Endothelial cell of umbilical vein (primary cell): ENCODE data around the gene LGI2. TPM values are rescaled to one million over a fixed set of nuclear protein-coding genes. Genes with fewer than 3 reads are reported as not detected.

Source experiments
- BruUV-seq: library from RNA; stranded (reverse); fragments of 400-500 nt; replicated peaks from 2 replicates; lab custom pipeline; 2021; lab: Mats Ljungman, UMichigan
- CTCF ChIA-PET: fragments of 300-600, 350-600 bp; sonication (Branson Sonifier 250); formaldehyde crosslinking; loops from one replicate; lab custom pipeline; 2021; ENCODE audit warnings: antibody characterized with exemption, inconsistent platforms; lab: Charles Lee
- POLR2A ChIA-PET: fragments of 300-600, 350-600 bp; sonication (Branson Sonifier 250); formaldehyde crosslinking; loops from one replicate; lab custom pipeline; 2021; ENCODE audit warnings: antibody characterized with exemption, inconsistent platforms; lab: Charles Lee
- DNase-seq: peaks from one replicate; pipeline ENCODE4 v3.0.0-alpha.2; 2011; ENCODE audit warnings: low read depth, low spot score
- FAIRE-seq: peaks from 2 replicates; lab custom pipeline; 2011; peaks lifted over from hg19 to GRCh38; lab: Jason Lieb, UNC
- H2AFZ ChIP-seq: 2 replicates; pipeline ENCODE4 v1.6.0; 2012; ENCODE audit warnings: low read depth, low read length, control low read depth, inconsistent platforms
- H3K27ac ChIP-seq: 2 replicates; pipeline ENCODE4 v1.5.1; 2011; ENCODE audit warnings: low read depth, mild to moderate bottlenecking, control low read depth, low read length, moderate library complexity; ENCODE audit not compliant: insufficient read depth
- H3K27me3 ChIP-seq, 2 experiments: 2 replicates each; pipeline versions ENCODE4 v1.6.0 to v1.6.1; 2011; ENCODE audit warnings: low read length in 2 of 2, mixed read lengths in 1 of 2; ENCODE audit not compliant: control insufficient read depth in 2 of 2, insufficient read depth in 2 of 2
- H3K36me3 ChIP-seq, 2 experiments: 2 replicates in 1 of 2; 3 replicates in 1 of 2; pipeline ENCODE4 v1.5.1; 2011; ENCODE audit warnings: low read length in 2 of 2, mild to moderate bottlenecking in 1 of 2, moderate library complexity in 1 of 2; ENCODE audit not compliant: control insufficient read depth in 2 of 2, insufficient read depth in 2 of 2; ENCODE audit errors: extremely low read depth in 1 of 2
- H3K4me1 ChIP-seq: 3 replicates; pipeline ENCODE4 v1.5.1; 2011; ENCODE audit warnings: mild to moderate bottlenecking, low read length; ENCODE audit not compliant: control insufficient read depth, insufficient read depth; ENCODE audit errors: extremely low read depth
- H3K4me2 ChIP-seq: 2 replicates; pipeline ENCODE4 v1.6.1; 2011; ENCODE audit warnings: low read length, control low read depth, mixed read lengths; ENCODE audit not compliant: insufficient read depth
- H3K4me3 ChIP-seq, 3 experiments: fragments of 200-600 bp in 1 of 3; sonication (generic), shearing (Covaris generic) in 1 of 3; replicated peaks in 1 of 3; 2 replicates each; pipeline ENCODE4 v1.5.1; 2011 to 2016; ENCODE audit warnings: control low read depth in 3 of 3, low read length in 3 of 3, mild to moderate bottlenecking in 2 of 3, inconsistent platforms in 1 of 3, low read depth in 1 of 3, moderate library complexity in 1 of 3; ENCODE audit not compliant: insufficient read depth in 1 of 3
- H3K79me2 ChIP-seq: 2 replicates; pipeline ENCODE4 v1.6.0; 2012; ENCODE audit warnings: low read length, inconsistent platforms; ENCODE audit not compliant: control insufficient read depth, insufficient read depth
- H3K9ac ChIP-seq: replicated peaks from 2 replicates; pipeline ENCODE3; 2011; ENCODE audit warnings: low read length, control low read depth; ENCODE audit not compliant: insufficient read depth; ENCODE audit errors: extremely low read depth
- H3K9me1 ChIP-seq: replicated peaks from 3 replicates; pipeline ENCODE4 v1.6.0; 2011; ENCODE audit warnings: mild to moderate bottlenecking, low read length; ENCODE audit not compliant: control insufficient read depth, insufficient read depth; ENCODE audit errors: extremely low read depth
- H3K9me3 ChIP-seq: replicated peaks from 2 replicates; pipeline ENCODE4 v1.5.1; 2012; ENCODE audit warnings: low read length, inconsistent platforms; ENCODE audit not compliant: control insufficient read depth, insufficient read depth
- H4K20me1 ChIP-seq: replicated peaks from 2 replicates; pipeline ENCODE3; 2011; ENCODE audit warnings: mild to moderate bottlenecking, low read length; ENCODE audit not compliant: control insufficient read depth, insufficient read depth; ENCODE audit errors: extremely low read depth
- CTCF ChIP-seq, 2 donors: IDR thresholded peaks; 1 replicate in 1 of 2; 2 replicates in 1 of 2; pipeline ENCODE4 v1.5.1; 2011; ENCODE audit warnings: low read length in 2 of 2, mild to moderate bottlenecking in 2 of 2, moderate library complexity in 2 of 2, control low read depth in 1 of 2, inconsistent platforms in 1 of 2, low read depth in 1 of 2; ENCODE audit not compliant: insufficient read depth in 1 of 2; ENCODE audit errors: extremely low read depth in 1 of 2
- EZH2 ChIP-seq: IDR thresholded peaks from 2 replicates; pipeline ENCODE4 v1.6.1; 2012; ENCODE audit warnings: borderline replicate concordance, low read depth, mild to moderate bottlenecking, moderate library complexity, low read length, inconsistent platforms; ENCODE audit not compliant: severe bottlenecking
- FOS ChIP-seq: IDR thresholded peaks from 2 replicates; pipeline ENCODE4 v1.6.1; 2011; ENCODE audit warnings: mild to moderate bottlenecking, low read length, moderate library complexity, borderline replicate concordance; ENCODE audit not compliant: insufficient read depth
- GATA2 ChIP-seq: IDR thresholded peaks from 2 replicates; pipeline ENCODE4 v1.7.0; 2011; ENCODE audit warnings: low read depth, mild to moderate bottlenecking, moderate library complexity, mixed read lengths, low read length; ENCODE audit not compliant: insufficient read length, insufficient read depth
- JUN ChIP-seq: IDR thresholded peaks from 2 replicates; pipeline ENCODE4 v1.6.1; 2011; ENCODE audit warnings: borderline replicate concordance, low read depth; ENCODE audit not compliant: insufficient read length, insufficient read depth
- MAX ChIP-seq: IDR thresholded peaks from 2 replicates; pipeline ENCODE4 v1.6.1; 2011; ENCODE audit not compliant: insufficient read depth, insufficient read length
- MYC ChIP-seq: IDR thresholded peaks from one replicate; pipeline ENCODE4 v1.6.1; 2011; ENCODE audit warnings: mild to moderate bottlenecking, low read depth, low read length
- POLR2A ChIP-seq: IDR thresholded peaks from 2 replicates; pipeline ENCODE4 v1.6.1; 2012; ENCODE audit warnings: low read depth, mild to moderate bottlenecking, control low read depth, low read length
- POLR2AphosphoS5 ChIP-seq: IDR thresholded peaks from 2 replicates; pipeline ENCODE4 v1.6.1; 2012; ENCODE audit warnings: low read depth, mild to moderate bottlenecking, control low read depth, low read length, moderate library complexity; ENCODE audit not compliant: insufficient read depth
- dilution Hi-C: fragments of 300-500 bp; cut with MboI; formaldehyde crosslinking; loops from one replicate; pipeline ENCODE4 v1.15.0; 2019; ENCODE audit warnings: low sequenced_read_pairs; ENCODE audit not compliant: extremely low pct_ligation_motif_present
- intact Hi-C: fragments of 100-400 bp; cut with micrococcal nuclease; formaldehyde crosslinking; loops from one replicate; pipeline ENCODE4 v1.10.0; 2022
- polyA plus RNA-seq, 4 experiments: library from polyadenylated mRNA; depleted of rRNA in 3 of 4; stranded (reverse) in 3 of 4; unstranded in 1 of 4; fragments of >200 nt; gene quantifications; 2 replicates each; pipeline versions ENCODE4 v1.2.1 to v1.2.3, GENCODE V29; 2011 to 2012; ENCODE audit warnings: missing spikeins in 1 of 4
- total RNA-seq: library from RNA; stranded (reverse); gene quantifications from 2 replicates; pipeline ENCODE4 v1.2.3, GENCODE V29; 2021

Gene LGI2
- total and polyA plus RNA-seq, 2 donors (not counting 3 experiments of a cell fraction or from before 2014, with no cell fraction given), result not detected

- no peaks in the 10 kb centered on the region for H3K79me2 ChIP-seq
- no peaks in the 10 kb centered on the region for H4K20me1 ChIP-seq
- intact Hi-C loops, result no loop called here
- no peaks in the 10 kb centered on the region for H3K36me3 ChIP-seq
- dilution Hi-C loops, result no loop called here
- DNase-seq (no peak), FAIRE-seq (no peak)
- H3K9ac ChIP-seq, result no peak overlapping the region
- no TSS peak for BruUV-seq
- H3K9me1 ChIP-seq, result no peaks in the 10 kb centered on the region
- no peak overlapping the region for H3K4me3 ChIP-seq
- no peak overlapping the region for H3K27ac ChIP-seq
- no peak overlapping the region for H2AFZ ChIP-seq
- H3K27me3 ChIP-seq, result peaks cover 0 to 9% of the 10 kb centered on the region in 2 experiments
- no peak for TF ChIP-seq JUN
- TF ChIP-seq CTCF (IDR thresholded peaks at IDR 0.05; ENCODE audit: extremely low read depth in 1 of 2, insufficient read depth in 1 of 2, low read depth in 1 of 2, low read length in 2 of 2), result no peak
- no peak for TF ChIP-seq POLR2AphosphoS5
- no peak for TF ChIP-seq GATA2
- TF ChIP-seq POLR2A, result no peak
- no peak for TF ChIP-seq EZH2
- no peak for TF ChIP-seq FOS
- no peak for TF ChIP-seq MAX
- no peak for TF ChIP-seq MYC
- ChIA-PET POLR2A (no interaction called here), CTCF (no interaction called here)
- no peaks in the 10 kb centered on the region for H3K4me1 ChIP-seq
- H3K9me3 ChIP-seq, result no peaks in the 10 kb centered on the region
- no peak overlapping the region for H3K4me2 ChIP-seq
Measured at GRCh38 chr4:25062098-25062497, 31.4 kb upstream of the LGI2 start.
